ENCODE results near the gene FRRS1. TPM values are rescaled to one million over a fixed set of nuclear protein-coding genes. Genes with fewer than 3 reads are reported as not detected.

Gene FRRS1
- total RNA-seq, 1 donor from 2014 or later: 6.8 TPM

DNA sequence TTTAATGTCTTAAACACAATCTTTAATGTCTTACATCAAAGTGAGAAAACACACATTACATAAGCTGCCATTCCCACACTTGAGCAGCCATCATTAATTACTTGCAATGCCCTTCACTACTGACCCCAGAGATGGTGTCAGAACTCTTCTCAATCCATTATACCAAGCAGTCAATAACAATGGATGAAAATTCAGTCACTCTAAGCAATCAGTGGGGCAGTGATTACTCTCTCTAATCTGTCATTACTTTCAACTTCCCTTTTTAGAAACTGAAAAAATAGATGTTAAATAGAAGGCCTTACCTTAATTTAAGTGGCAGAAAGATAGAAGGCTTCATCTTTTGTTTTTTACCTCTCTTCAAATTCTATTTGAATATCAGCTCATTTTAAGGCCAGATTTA, 9.7 kb upstream of the FRRS1 start:
- Histone ChIP-seq H3K27me3 (no peaks in the 10 kb centered on the region), H3K4me1 (peaks cover 7% of the 10 kb centered on the region), H3K4me3 (no peak overlapping the region), H3K9me3 (no peaks in the 10 kb centered on the region), H3K27ac (no peak overlapping the region), H3K36me3 (no peaks in the 10 kb centered on the region)
- ATAC-seq (no peak), DNase-seq (no peak)
- intact Hi-C loops (cut with DNase I): no loop called here
- TF ChIP-seq, protein P1, sequence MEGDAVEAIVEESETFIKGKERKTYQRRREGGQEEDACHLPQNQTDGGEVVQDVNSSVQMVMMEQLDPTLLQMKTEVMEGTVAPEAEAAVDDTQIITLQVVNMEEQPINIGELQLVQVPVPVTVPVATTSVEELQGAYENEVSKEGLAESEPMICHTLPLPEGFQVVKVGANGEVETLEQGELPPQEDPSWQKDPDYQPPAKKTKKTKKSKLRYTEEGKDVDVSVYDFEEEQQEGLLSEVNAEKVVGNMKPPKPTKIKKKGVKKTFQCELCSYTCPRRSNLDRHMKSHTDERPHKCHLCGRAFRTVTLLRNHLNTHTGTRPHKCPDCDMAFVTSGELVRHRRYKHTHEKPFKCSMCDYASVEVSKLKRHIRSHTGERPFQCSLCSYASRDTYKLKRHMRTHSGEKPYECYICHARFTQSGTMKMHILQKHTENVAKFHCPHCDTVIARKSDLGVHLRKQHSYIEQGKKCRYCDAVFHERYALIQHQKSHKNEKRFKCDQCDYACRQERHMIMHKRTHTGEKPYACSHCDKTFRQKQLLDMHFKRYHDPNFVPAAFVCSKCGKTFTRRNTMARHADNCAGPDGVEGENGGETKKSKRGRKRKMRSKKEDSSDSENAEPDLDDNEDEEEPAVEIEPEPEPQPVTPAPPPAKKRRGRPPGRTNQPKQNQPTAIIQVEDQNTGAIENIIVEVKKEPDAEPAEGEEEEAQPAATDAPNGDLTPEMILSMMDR (IDR thresholded peaks at IDR 0.05): no peak

DNA sequence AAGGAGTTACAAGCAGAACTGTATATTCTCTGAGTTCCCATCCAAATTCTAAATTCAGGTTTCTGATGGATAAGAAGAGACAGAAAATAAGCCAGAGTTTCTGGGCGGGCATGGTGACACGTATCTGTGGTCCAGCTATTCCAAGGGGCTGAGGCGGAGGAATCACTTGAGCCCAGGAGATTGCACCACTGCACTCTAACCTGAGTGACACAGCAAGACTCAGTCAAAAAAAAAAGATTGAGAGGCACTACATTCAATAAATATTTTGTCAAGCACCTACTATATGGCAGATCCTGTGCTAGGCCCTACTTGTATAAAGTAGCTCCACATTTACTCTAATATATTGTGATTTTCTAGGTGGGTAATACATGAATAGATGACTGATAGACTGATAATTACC, 6.4 kb upstream of the FRRS1 start:
- no peak for ATAC-seq
- no peaks in the 10 kb centered on the region for H3K36me3 ChIP-seq
- no peak for DNase-seq
- intact Hi-C loops (cut with DNase I): no loop called here
- H3K27me3 ChIP-seq: no peaks in the 10 kb centered on the region
- H3K4me1 ChIP-seq: peaks cover 7% of the 10 kb centered on the region
- TF ChIP-seq, protein P1 (IDR thresholded peaks at IDR 0.05): no peak
- no peak overlapping the region for H3K27ac ChIP-seq
- no peaks in the 10 kb centered on the region for H3K9me3 ChIP-seq
- H3K4me3 ChIP-seq: no peak overlapping the region

DNA sequence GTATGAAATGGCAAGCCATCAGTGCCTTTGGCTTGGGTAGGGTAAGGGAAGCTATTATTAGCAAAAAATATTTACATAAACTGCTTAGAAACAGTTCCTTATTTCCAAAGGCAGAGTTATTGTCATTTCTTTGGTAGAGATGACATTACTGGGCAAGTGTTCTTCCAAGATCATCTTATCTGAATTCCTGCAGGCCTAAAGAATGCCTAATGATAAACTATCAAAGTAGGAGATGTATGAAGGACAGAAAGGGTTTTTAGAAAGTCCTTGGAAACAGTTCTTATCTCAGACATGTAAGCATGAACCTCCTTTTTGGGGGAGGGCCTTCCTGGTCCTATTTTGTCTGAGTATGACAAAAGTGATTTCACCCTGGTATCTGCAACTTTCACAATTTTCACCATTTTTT, 5.1 kb upstream of the FRRS1 start:
- H3K27ac ChIP-seq: no peak overlapping the region
- no peaks in the 10 kb centered on the region for H3K27me3 ChIP-seq
- DNase-seq (no peak), ATAC-seq (no peak)
- H3K9me3 ChIP-seq: no peaks in the 10 kb centered on the region
- no peaks in the 10 kb centered on the region for H3K36me3 ChIP-seq
- intact Hi-C loops (cut with DNase I): no loop called here
- TF ChIP-seq, protein P1 (IDR thresholded peaks at IDR 0.05): no peak
- H3K4me3 ChIP-seq: no peak overlapping the region
- peaks cover 12% of the 10 kb centered on the region for H3K4me1 ChIP-seq

DNA sequence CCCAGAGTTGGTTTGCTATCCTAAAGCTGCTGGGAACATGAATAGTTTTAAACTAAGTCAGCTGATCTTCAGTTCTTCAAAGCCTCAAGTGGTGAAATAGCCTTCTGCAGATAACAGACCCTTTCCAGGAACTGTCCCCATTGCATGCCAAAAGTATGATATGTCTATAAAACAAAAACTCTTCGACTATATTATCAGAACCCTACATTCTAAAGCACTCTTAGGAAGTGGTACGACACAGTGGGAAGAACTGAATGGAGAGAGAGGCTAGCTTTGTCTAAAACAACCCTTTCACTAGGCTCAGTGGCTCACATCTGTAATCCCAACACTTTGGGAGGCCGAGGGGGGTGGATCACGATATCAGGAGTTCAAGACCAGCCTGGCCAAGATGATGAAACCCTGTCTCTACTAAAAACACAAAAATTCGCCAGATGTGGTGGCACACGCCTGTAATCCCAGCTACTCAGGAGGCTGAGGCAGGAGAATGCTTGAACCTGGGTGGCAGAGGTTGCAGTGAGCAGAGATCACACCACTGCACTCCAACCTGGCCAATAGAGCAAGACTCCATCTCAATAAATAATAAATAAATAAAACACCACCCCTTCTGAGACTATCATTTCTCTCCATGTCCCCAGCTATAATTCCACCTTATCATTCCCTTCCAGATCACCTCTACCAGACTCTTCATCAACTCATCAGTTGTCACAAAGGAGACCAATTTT, 2.2 kb upstream of the FRRS1 start:
- no peaks in the 10 kb centered on the region for H3K36me3 ChIP-seq
- TF ChIP-seq, protein P1 (IDR thresholded peaks at IDR 0.05): no peak
- no peaks in the 10 kb centered on the region for H3K9me3 ChIP-seq
- H3K4me3 ChIP-seq: no peak overlapping the region
- H3K27ac ChIP-seq: no peak overlapping the region
- H3K27me3 ChIP-seq: no peaks in the 10 kb centered on the region
- H3K4me1 ChIP-seq: peaks cover 12% of the 10 kb centered on the region
- ATAC-seq (no peak), DNase-seq (no peak)
- intact Hi-C loops (cut with DNase I): no loop called here

DNA sequence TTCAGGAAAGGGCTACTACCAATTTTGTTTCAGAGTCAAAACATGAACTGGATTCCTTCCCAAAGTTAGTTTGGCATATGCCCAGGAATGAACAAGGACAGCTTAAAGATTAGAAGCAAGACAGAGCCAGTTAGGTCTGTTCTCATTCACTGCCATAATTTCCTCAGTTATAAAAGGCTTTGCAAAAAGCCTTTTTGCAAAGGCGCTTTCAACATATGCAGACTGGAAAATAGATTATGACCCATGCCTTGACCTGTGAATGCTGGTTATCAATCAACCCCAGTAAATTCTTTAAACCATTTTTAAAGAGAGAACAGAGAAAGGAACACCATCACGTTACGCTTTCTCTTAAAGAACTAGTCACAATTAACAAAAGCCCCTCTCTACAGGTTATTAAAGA, 1.7 kb upstream of the FRRS1 start:
- DNase-seq (no peak), ATAC-seq (no peak)
- TF ChIP-seq, protein P1 (IDR thresholded peaks at IDR 0.05): no peak
- Histone ChIP-seq H3K4me1 (peaks cover 12% of the 10 kb centered on the region), H3K27ac (no peak overlapping the region), H3K9me3 (no peaks in the 10 kb centered on the region), H3K36me3 (no peaks in the 10 kb centered on the region), H3K4me3 (no peak overlapping the region), H3K27me3 (no peaks in the 10 kb centered on the region)
- intact Hi-C loops (cut with DNase I): no loop called here

DNA sequence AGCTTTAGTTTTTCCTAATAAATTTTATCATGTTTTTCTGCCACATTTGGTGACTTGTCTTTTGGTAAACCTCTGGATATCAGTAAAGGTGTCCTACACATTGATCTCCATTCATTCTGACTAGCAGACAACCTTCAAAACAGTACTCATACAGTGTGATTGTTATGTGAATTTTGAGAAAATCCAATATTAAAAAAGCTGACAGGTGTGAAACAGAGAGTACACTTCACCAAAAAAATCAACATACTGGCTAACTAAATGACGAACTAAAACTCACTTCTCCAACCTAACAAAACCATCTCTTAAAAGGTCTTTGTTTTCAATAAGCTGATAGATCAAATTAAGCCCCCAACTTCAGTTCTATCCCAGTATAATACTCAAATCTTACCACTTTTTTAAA, 1.5 kb downstream of the FRRS1 start:
- no peak for ATAC-seq
- H3K9me3 ChIP-seq: no peaks in the 10 kb centered on the region
- no peaks in the 10 kb centered on the region for H3K36me3 ChIP-seq
- TF ChIP-seq, protein P1 (IDR thresholded peaks at IDR 0.05): no peak
- DNase-seq: no peak
- H3K27ac ChIP-seq: no peak overlapping the region
- intact Hi-C loops (cut with DNase I): no loop called here
- H3K27me3 ChIP-seq: no peaks in the 10 kb centered on the region
- H3K4me3 ChIP-seq: no peak overlapping the region
- peaks cover 5% of the 10 kb centered on the region for H3K4me1 ChIP-seq
